Neural cell (in vitro differentiated cells): ENCODE results near the gene CBLB.

Experiments
- EZH2 ChIP-seq: fragments of 200-600, 300-800 bp; shearing (Covaris generic), sonication (generic); IDR thresholded peaks from 2 replicates; pipeline ENCODE4 v1.6.1; 2014; ENCODE audit warnings: antibody characterized with exemption, low read length, borderline replicate concordance, mild to moderate bottlenecking; ENCODE audit not compliant: insufficient read depth, poor library complexity, severe bottlenecking
- RAD21 ChIP-seq: fragments of 450-650 bp; conservative IDR thresholded peaks from 2 replicates; pipeline ENCODE4 v1.6.1; 2014; ENCODE audit warnings: antibody characterized with exemption, mild to moderate bottlenecking, moderate library complexity
- TF ChIP-seq, protein P1 (sequence below): IDR thresholded peaks from 2 replicates; pipeline ENCODE4 v1.6.1; 2012; ENCODE audit warnings: borderline replicate concordance

DNA sequence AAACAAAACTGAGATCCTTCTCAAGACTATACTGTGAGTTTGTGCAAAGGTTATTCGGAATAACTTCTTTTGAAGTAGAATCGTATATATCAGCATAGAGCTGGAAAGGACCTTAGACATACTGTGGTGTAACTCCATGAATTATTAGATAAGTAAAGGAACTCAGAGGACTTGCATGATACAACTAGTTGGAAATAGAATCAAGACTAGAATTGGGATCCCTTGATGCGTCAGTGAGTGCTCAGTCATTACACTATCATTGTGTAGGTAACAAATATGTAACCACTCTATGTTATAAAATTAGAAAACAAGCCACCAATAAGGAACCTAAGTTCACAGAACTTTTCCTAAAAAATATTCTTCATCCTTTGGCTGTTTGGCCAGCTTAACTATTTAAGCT lies 61.1 kb downstream of the CBLB start:
- no peak for TF ChIP-seq EZH2
- TF ChIP-seq, protein P1, sequence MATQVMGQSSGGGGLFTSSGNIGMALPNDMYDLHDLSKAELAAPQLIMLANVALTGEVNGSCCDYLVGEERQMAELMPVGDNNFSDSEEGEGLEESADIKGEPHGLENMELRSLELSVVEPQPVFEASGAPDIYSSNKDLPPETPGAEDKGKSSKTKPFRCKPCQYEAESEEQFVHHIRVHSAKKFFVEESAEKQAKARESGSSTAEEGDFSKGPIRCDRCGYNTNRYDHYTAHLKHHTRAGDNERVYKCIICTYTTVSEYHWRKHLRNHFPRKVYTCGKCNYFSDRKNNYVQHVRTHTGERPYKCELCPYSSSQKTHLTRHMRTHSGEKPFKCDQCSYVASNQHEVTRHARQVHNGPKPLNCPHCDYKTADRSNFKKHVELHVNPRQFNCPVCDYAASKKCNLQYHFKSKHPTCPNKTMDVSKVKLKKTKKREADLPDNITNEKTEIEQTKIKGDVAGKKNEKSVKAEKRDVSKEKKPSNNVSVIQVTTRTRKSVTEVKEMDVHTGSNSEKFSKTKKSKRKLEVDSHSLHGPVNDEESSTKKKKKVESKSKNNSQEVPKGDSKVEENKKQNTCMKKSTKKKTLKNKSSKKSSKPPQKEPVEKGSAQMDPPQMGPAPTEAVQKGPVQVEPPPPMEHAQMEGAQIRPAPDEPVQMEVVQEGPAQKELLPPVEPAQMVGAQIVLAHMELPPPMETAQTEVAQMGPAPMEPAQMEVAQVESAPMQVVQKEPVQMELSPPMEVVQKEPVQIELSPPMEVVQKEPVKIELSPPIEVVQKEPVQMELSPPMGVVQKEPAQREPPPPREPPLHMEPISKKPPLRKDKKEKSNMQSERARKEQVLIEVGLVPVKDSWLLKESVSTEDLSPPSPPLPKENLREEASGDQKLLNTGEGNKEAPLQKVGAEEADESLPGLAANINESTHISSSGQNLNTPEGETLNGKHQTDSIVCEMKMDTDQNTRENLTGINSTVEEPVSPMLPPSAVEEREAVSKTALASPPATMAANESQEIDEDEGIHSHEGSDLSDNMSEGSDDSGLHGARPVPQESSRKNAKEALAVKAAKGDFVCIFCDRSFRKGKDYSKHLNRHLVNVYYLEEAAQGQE: no peak
- TF ChIP-seq RAD21: no peak
